Lower lobe of right lung (tissue), 2 donors: ENCODE data around the gene DNM1. TPM values are rescaled to one million over a fixed set of nuclear protein-coding genes. Genes with fewer than 3 reads are reported as not detected.

Experiments
- ATAC-seq, 2 donors: fragments of 200-7000 bp; cut with Tn5 transposase; one replicate each; pipeline ENCODE4 v1.9.1; 2020 to 2022; ENCODE audit warnings: mild to moderate bottlenecking in 2 of 2, moderate library complexity in 2 of 2
- DNase-seq: peaks from one replicate; pipeline ENCODE4 v3.0.0-alpha.2; 2020
- H3K27ac ChIP-seq: fragments of 200-600 bp; one replicate; pipeline ENCODE4 v1.8.0; 2022
- H3K27me3 ChIP-seq: fragments of 200-600 bp; one replicate; pipeline ENCODE4 v1.8.0; 2022; ENCODE audit warnings: low read depth
- H3K36me3 ChIP-seq: fragments of 200-600 bp; one replicate; pipeline ENCODE4 v1.8.0; 2022; ENCODE audit warnings: mild to moderate bottlenecking
- H3K4me1 ChIP-seq: fragments of 200-600 bp; one replicate; pipeline ENCODE4 v1.8.0; 2022
- H3K4me3 ChIP-seq: fragments of 200-600 bp; one replicate; pipeline ENCODE4 v1.8.0; 2022; ENCODE audit warnings: mild to moderate bottlenecking
- H3K9me3 ChIP-seq: fragments of 200-600 bp; one replicate; pipeline ENCODE4 v1.8.0; 2022
- CTCF ChIP-seq: fragments of 200-600 bp; IDR thresholded peaks from one replicate; pipeline ENCODE4 v1.8.0; 2022; ENCODE audit warnings: antibody characterized with exemption, mild to moderate bottlenecking
- intact Hi-C: fragments of 100-400 bp; cut with DNase I; formaldehyde crosslinking; loops from one replicate; pipeline ENCODE4 v1.11.0; 2022
- long read RNA-seq: library from polyadenylated mRNA; unstranded; transcript quantifications from one replicate; pipeline ENCODE4 v2.0.0, GENCODE V29; 2021
- total RNA-seq: library from RNA; stranded (reverse); fragmentation: NEBNext Ultra II Directional; extraction: Animal tissue kit (Norgen Biotek cat#: 25700); gene quantifications from one replicate; pipeline ENCODE4 v1.2.1, GENCODE V29; 2021
- donor health status: DM: no; HTN: yes; CAD: no; lungs with severe emphysema.

The DNM1 gene
- total RNA-seq = 8.8 TPM
- long read RNA-seq, partial matches to known transcripts = 1 of 8 reads
- long read RNA-seq, other reads (novel, unspliced or antisense) = 7 of 8 reads

- Histone ChIP-seq H3K9me3 (no peaks in the 10 kb centered on the region), H3K27ac (no peak within 1 kb of the TSS), H3K27me3 (peaks cover 24% of the 10 kb centered on the region), H3K4me3 (peak within 1 kb of the TSS; percentile 68), H3K36me3 (no peaks in the 10 kb centered on the region), H3K4me1 (peaks cover 10% of the 10 kb centered on the region)
- ATAC-seq = peak; percentile 96 to 97
- TF ChIP-seq CTCF = peak; percentile 83
- DNase-seq = peak; percentile 72
- intact Hi-C loops = no loop called here
Measured at GRCh38 chr9:128203024-128203706, at the start of gene DNM1. TSS of gene DNM1 (plus strand) at chr9:128203379. CDS start at chr9:128203471, 92 bp downstream.

- no peaks in the 10 kb centered on the region for H3K9me3 ChIP-seq
- ATAC-seq (no peak), DNase-seq (peak; percentile 31)
- H3K36me3 ChIP-seq = no peaks in the 10 kb centered on the region
- peaks cover 17% of the 10 kb centered on the region for H3K4me1 ChIP-seq
- H3K27ac ChIP-seq = no peak overlapping the region
- no peak overlapping the region for H3K4me3 ChIP-seq
- intact Hi-C loops = no loop called here
- no peak for TF ChIP-seq CTCF
- no peaks in the 10 kb centered on the region for H3K27me3 ChIP-seq
Measured at GRCh38 chr9:128153947-128154695, 49.1 kb upstream of the DNM1 start.

GRCh38 chr9:128155736-128156500 is 47.3 kb upstream of the DNM1 start:
- H3K27me3 ChIP-seq = no peaks in the 10 kb centered on the region
- ATAC-seq (no peak), DNase-seq (peak; percentile 5)
- intact Hi-C loops = no loop called here
- no peaks in the 10 kb centered on the region for H3K9me3 ChIP-seq
- peaks cover 12% of the 10 kb centered on the region for H3K4me1 ChIP-seq
- no peak overlapping the region for H3K27ac ChIP-seq
- TF ChIP-seq CTCF = no peak
- no peaks in the 10 kb centered on the region for H3K36me3 ChIP-seq
- H3K4me3 ChIP-seq = no peak overlapping the region

- peak overlapping the region; percentile 81 for H3K4me3 ChIP-seq
- H3K9me3 ChIP-seq = no peaks in the 10 kb centered on the region
- peaks cover 17% of the 10 kb centered on the region for H3K36me3 ChIP-seq
- intact Hi-C loops = no loop called here
- ATAC-seq (peak; percentile 7 to 20), DNase-seq (no peak)
- H3K4me1 ChIP-seq = peaks cover 18% of the 10 kb centered on the region
- H3K27me3 ChIP-seq = no peaks in the 10 kb centered on the region
- no peak for TF ChIP-seq CTCF
- H3K27ac ChIP-seq = peak overlapping the region; percentile 78
Measured at GRCh38 chr9:128159522-128159783, 43.7 kb upstream of the DNM1 start.

GRCh38 chr9:128159784-128160602 is 43.2 kb upstream of the DNM1 start, which contains the start of gene BBLN:
TSS of gene BBLN (plus strand) at chr9:128160265. CDS start at chr9:128160408, 143 bp downstream.
- Histone ChIP-seq H3K4me3 (peak within 1 kb of the TSS; percentile 81), H3K36me3 (peaks cover 22% of the 10 kb centered on the region), H3K9me3 (no peaks in the 10 kb centered on the region), H3K27ac (peak within 1 kb of the TSS; percentile 78), H3K27me3 (no peaks in the 10 kb centered on the region), H3K4me1 (peaks cover 18% of the 10 kb centered on the region)
- ATAC-seq = peak; percentile 97 to 98
- intact Hi-C loops = no loop called here
- TF ChIP-seq CTCF = no peak
- DNase-seq = peak; percentile 95
